GM23248 (cell line): ENCODE results near the gene TOR2A. TPM values are rescaled to one million over a fixed set of nuclear protein-coding genes. Genes with fewer than 3 reads are reported as not detected.

ENCODE experiments used
- DNase-seq: peaks from one replicate; pipeline ENCODE4 v3.0.0-alpha.2; 2015
- H2AFZ ChIP-seq: fragments of 200-600 bp; sonication (generic); 2 replicates; pipeline ENCODE4 v1.6.1; 2016; ENCODE audit warnings: antibody characterized with exemption
- H3F3A ChIP-seq: fragments of 200-600 bp; sonication (generic); 2 replicates; pipeline ENCODE4 v1.6.1; 2016; ENCODE audit warnings: mild to moderate bottlenecking, antibody characterized with exemption, mixed run types; ENCODE audit not compliant: insufficient read depth
- H3K27ac ChIP-seq: fragments of 200-600 bp; sonication (generic); 2 replicates; pipeline ENCODE4 v1.5.1; 2016; ENCODE audit warnings: mild to moderate bottlenecking
- H3K27me3 ChIP-seq: fragments of 200-600 bp; sonication (generic); replicated peaks from 2 replicates; pipeline ENCODE4 v1.6.1; 2016; ENCODE audit warnings: mild to moderate bottlenecking; ENCODE audit not compliant: insufficient read depth
- H3K36me3 ChIP-seq: fragments of 200-600 bp; sonication (generic); 2 replicates; pipeline ENCODE4 v1.6.1; 2016; ENCODE audit warnings: low read depth, mild to moderate bottlenecking
- H3K4me1 ChIP-seq: fragments of 200-600 bp; sonication (generic); 2 replicates; pipeline ENCODE4 v1.6.1; 2016; ENCODE audit warnings: mild to moderate bottlenecking; ENCODE audit not compliant: insufficient read depth
- H3K4me2 ChIP-seq: fragments of 200-600 bp; sonication (generic); one replicate; pipeline ENCODE4 v1.6.1; 2016; ENCODE audit warnings: mild to moderate bottlenecking; ENCODE audit not compliant: unreplicated experiment
- H3K4me3 ChIP-seq: fragments of 200-600 bp; sonication (generic); 2 replicates; pipeline ENCODE4 v1.5.1; 2016; ENCODE audit warnings: mild to moderate bottlenecking
- H3K79me2 ChIP-seq: fragments of 200-600 bp; sonication (generic); 2 replicates; pipeline ENCODE4 v1.6.1; 2016; ENCODE audit warnings: mild to moderate bottlenecking; ENCODE audit not compliant: insufficient read depth
- H3K9ac ChIP-seq: fragments of 200-600 bp; sonication (generic); 2 replicates; pipeline ENCODE4 v1.6.1; 2016; ENCODE audit warnings: mild to moderate bottlenecking
- H3K9me2 ChIP-seq: fragments of 200-600 bp; sonication (generic); 2 replicates; pipeline ENCODE4 v1.6.1; 2016; ENCODE audit warnings: mixed run types, mild to moderate bottlenecking, moderate library complexity; ENCODE audit not compliant: insufficient read depth
- H3K9me3 ChIP-seq: fragments of 200-600 bp; sonication (generic); one replicate; pipeline ENCODE4 v1.6.1; 2017; ENCODE audit warnings: low read depth
- H4K20me1 ChIP-seq: fragments of 200-600 bp; sonication (generic); 2 replicates; pipeline ENCODE4 v1.6.0; 2016; ENCODE audit not compliant: insufficient read depth
- EZH2 ChIP-seq: fragments of 200-600 bp; sonication (generic); IDR thresholded peaks from 2 replicates; pipeline ENCODE4 v1.6.1; 2018; ENCODE audit warnings: antibody characterized with exemption, mild to moderate bottlenecking; ENCODE audit not compliant: insufficient read depth, poor library complexity, severe bottlenecking
- EZH2phosphoT487 ChIP-seq: fragments of 200-600 bp; sonication (generic); IDR thresholded peaks from 2 replicates; pipeline ENCODE4 v1.6.1; 2018; ENCODE audit warnings: antibody characterized with exemption, moderate library complexity, mild to moderate bottlenecking, low read depth; ENCODE audit not compliant: insufficient read depth
- WGBS, 2 experiments: methylation state at CpG; one replicate each; pipeline ENCODE4 v1.1.6; 2015 to 2017; ENCODE audit warnings: low lambda C conversion rate in 2 of 2, low coverage in 1 of 2; ENCODE audit errors: missing lambda C conversion rate in 2 of 2; 5-methylcytosine and 5-hydroxymethylcytosine counted together
- in situ Hi-C: fragments of 300-500 bp; cut with MboI; formaldehyde crosslinking; loops from 2 replicates; pipeline ENCODE4 v1.15.0; 2020
- polyA plus RNA-seq: library from polyadenylated mRNA; unstranded; fragments of >200 nt; fragmentation: Nextera tagmentation; extraction: Ambion mirVana; gene quantifications from 2 replicates; pipeline ENCODE4 v1.2.1, GENCODE V29; 2016
- total RNA-seq: library from RNA; depleted of rRNA; stranded (reverse); fragments of >200 nt; shearing (Covaris generic); gene quantifications from 2 replicates; pipeline ENCODE4 v1.2.3, GENCODE V29; 2014

The TOR2A gene
- total and polyA plus RNA-seq, 2 experiments from 2014 or later: 9.0 to 9.2 TPM

GRCh38 chr9:127700594-127701255 is 34.4 kb downstream of the TOR2A start:
- Histone ChIP-seq H3K4me2 (no peak overlapping the region), H3K4me1 (peaks cover 4% of the 10 kb centered on the region), H3K79me2 (no peaks in the 10 kb centered on the region), H3K9ac (no peak overlapping the region), H4K20me1 (no peaks in the 10 kb centered on the region), H3K36me3 (no peaks in the 10 kb centered on the region), H3K27ac (no peak overlapping the region), H3K27me3 (no peaks in the 10 kb centered on the region), H3K9me2 (no peaks in the 10 kb centered on the region), H3K4me3 (no peak overlapping the region), H3F3A (peaks cover 8% of the 10 kb centered on the region; the same call in 1 of the 2 replicates), H2AFZ (no peak overlapping the region), H3K9me3 (no peaks in the 10 kb centered on the region)
- TF ChIP-seq EZH2 (no peak), EZH2phosphoT487 (no peak)
- WGBS, 2 experiments: 81 to 82% methylated on average over 5 of the region's 5 CpGs
- in situ Hi-C loops: no loop called here
- DNase-seq: no peak

DNA sequence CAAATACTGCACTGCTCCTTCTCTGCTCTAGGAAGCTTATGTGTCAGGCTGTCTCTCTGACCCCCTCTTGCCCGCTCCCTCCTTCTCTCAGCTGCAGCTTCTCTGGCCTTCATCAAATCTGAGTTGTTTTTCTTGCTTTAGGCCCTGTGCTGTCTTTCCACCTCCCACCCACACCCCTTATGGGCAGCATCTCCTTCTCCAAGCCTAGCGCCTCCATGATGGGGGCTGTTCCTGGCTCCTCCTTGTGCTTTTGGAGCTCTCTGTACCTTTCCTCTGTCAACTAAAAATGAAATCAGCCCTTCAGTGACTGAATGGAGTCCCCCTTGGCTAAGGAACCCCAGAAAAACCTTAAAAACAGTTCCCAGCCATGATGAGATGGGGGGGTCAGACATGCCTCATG is 35.0 kb downstream of the TOR2A start:
- no peak overlapping the region for H3K4me2 ChIP-seq
- no peaks in the 10 kb centered on the region for H3K27me3 ChIP-seq
- TF ChIP-seq EZH2 (no peak), EZH2phosphoT487 (no peak)
- DNase-seq: no peak
- H3K9ac ChIP-seq: no peak overlapping the region
- H4K20me1 ChIP-seq: no peaks in the 10 kb centered on the region
- H2AFZ ChIP-seq: no peak overlapping the region
- no peaks in the 10 kb centered on the region for H3K9me2 ChIP-seq
- WGBS, 2 experiments: 94 to 96% methylated on average over 2 of the region's 2 CpGs
- no peaks in the 10 kb centered on the region for H3K9me3 ChIP-seq
- in situ Hi-C loops: no loop called here
- H3F3A ChIP-seq: peaks cover 12% of the 10 kb centered on the region; the same call in 1 of the 2 replicates
- H3K79me2 ChIP-seq: no peaks in the 10 kb centered on the region
- H3K27ac ChIP-seq: no peak overlapping the region
- peaks cover 10% of the 10 kb centered on the region for H3K4me1 ChIP-seq
- no peak overlapping the region for H3K4me3 ChIP-seq
- H3K36me3 ChIP-seq: no peaks in the 10 kb centered on the region

GRCh38 chr9:127698985-127699670 is 36.0 kb downstream of the TOR2A start:
- DNase-seq: peak; percentile 99
- no peaks in the 10 kb centered on the region for H3K27me3 ChIP-seq
- no peak for TF ChIP-seq EZH2phosphoT487
- no peak for TF ChIP-seq EZH2
- no peaks in the 10 kb centered on the region for H3K9me3 ChIP-seq
- peak overlapping the region; percentile 90 for H2AFZ ChIP-seq
- peak overlapping the region; percentile 67 for H3K4me2 ChIP-seq
- no peaks in the 10 kb centered on the region for H3K9me2 ChIP-seq
- no peaks in the 10 kb centered on the region for H3K36me3 ChIP-seq
- peaks cover 16% of the 10 kb centered on the region; the same call in 1 of the 2 replicates for H3F3A ChIP-seq
- H3K4me3 ChIP-seq: peak overlapping the region; percentile 49
- in situ Hi-C loops: no loop called here
- H3K4me1 ChIP-seq: peaks cover 14% of the 10 kb centered on the region
- H3K9ac ChIP-seq: peak overlapping the region; percentile 79
- WGBS, 2 experiments: 10 to 14% methylated on average over 41 of the region's 41 CpGs
- peak overlapping the region; percentile 69 for H3K27ac ChIP-seq
- no peaks in the 10 kb centered on the region for H3K79me2 ChIP-seq
- H4K20me1 ChIP-seq: no peaks in the 10 kb centered on the region

- WGBS, 2 experiments: 90 to 91% methylated on average over 5 of the region's 5 CpGs
- Histone ChIP-seq H2AFZ (no peak overlapping the region), H3K27ac (no peak overlapping the region), H3K9me3 (no peaks in the 10 kb centered on the region), H3K27me3 (no peaks in the 10 kb centered on the region), H3K9ac (no peak overlapping the region), H3K4me3 (no peak overlapping the region), H4K20me1 (no peaks in the 10 kb centered on the region), H3K79me2 (no peaks in the 10 kb centered on the region), H3K36me3 (no peaks in the 10 kb centered on the region), H3F3A (peaks cover 16% of the 10 kb centered on the region; the same call in 1 of the 2 replicates), H3K4me2 (no peak overlapping the region), H3K4me1 (peaks cover 14% of the 10 kb centered on the region), H3K9me2 (no peaks in the 10 kb centered on the region)
- TF ChIP-seq EZH2 (no peak), EZH2phosphoT487 (no peak)
- no peak for DNase-seq
- in situ Hi-C loops: no loop called here
These were observed 36.7 kb downstream of the TOR2A start for GRCh38 chr9:127698386-127698785.
